GM12878 (cell line): ENCODE data around the gene TMEM72. TPM values are rescaled to one million over a fixed set of nuclear protein-coding genes. Genes with fewer than 3 reads are reported as not detected.

Experiments
- BHLHE40 ChIP-seq, 2 experiments: fragments of 450-650 bp in 1 of 2; IDR thresholded peaks; 2 replicates each; pipeline ENCODE4 v1.6.1; 2011 to 2017; ENCODE audit warnings: low read depth in 2 of 2, borderline replicate concordance in 1 of 2, improper control_type of control experiment in 1 of 2, low read length in 1 of 2, mild to moderate bottlenecking in 1 of 2
- CBFB ChIP-seq: IDR thresholded peaks from 2 replicates; pipeline ENCODE4 v1.6.1; 2016; ENCODE audit warnings: antibody characterized with exemption, low read depth
- CHD1 ChIP-seq: IDR thresholded peaks from 2 replicates; pipeline ENCODE4 v1.6.1; 2012; ENCODE audit warnings: low read depth, low read length, improper control_type of control experiment
- CREB1 ChIP-seq: IDR thresholded peaks from 2 replicates; pipeline ENCODE4 v1.6.1; 2012; ENCODE audit warnings: low read depth, mild to moderate bottlenecking, inconsistent platforms
- EED ChIP-seq: sonication (generic); IDR thresholded peaks from 2 replicates; pipeline ENCODE4 v1.6.1; 2016; ENCODE audit warnings: antibody characterized with exemption, low read depth
- ETV6 ChIP-seq, 2 experiments: fragments of 450-650 bp in 1 of 2; IDR thresholded peaks in 1 of 2; conservative IDR thresholded peaks in 1 of 2; 2 replicates each; pipeline ENCODE4 v1.6.1; 2014; ENCODE audit warnings: antibody characterized with exemption in 1 of 2, borderline replicate concordance in 1 of 2, low read depth in 1 of 2, mild to moderate bottlenecking in 1 of 2, moderate library complexity in 1 of 2
- HDGF ChIP-seq: fragments of 450-650 bp; IDR thresholded peaks from 2 replicates; pipeline ENCODE4 v1.6.1; 2016; ENCODE audit warnings: antibody characterized with exemption
- IRF4 ChIP-seq: IDR thresholded peaks from 2 replicates; pipeline ENCODE4 v1.6.1; 2011; ENCODE audit warnings: low read depth, low read length
- KDM1A ChIP-seq: fragments of 200-600 bp; sonication (generic); IDR thresholded peaks from 2 replicates; pipeline ENCODE4 v1.6.1; 2016; ENCODE audit warnings: borderline replicate concordance
- LARP7 ChIP-seq: fragments of 450-650 bp; IDR thresholded peaks from 2 replicates; pipeline ENCODE4 v1.6.1; 2017; ENCODE audit warnings: mild to moderate bottlenecking
- MTA2 ChIP-seq: fragments of 450-650 bp; IDR thresholded peaks from 2 replicates; pipeline ENCODE4 v1.6.1; 2016; ENCODE audit warnings: low read depth, mild to moderate bottlenecking, moderate library complexity
- MTA3 ChIP-seq: IDR thresholded peaks from 2 replicates; pipeline ENCODE4 v1.6.1; 2012; ENCODE audit warnings: low read length, inconsistent platforms, borderline replicate concordance
- NFIC ChIP-seq: IDR thresholded peaks from 2 replicates; pipeline ENCODE4 v1.6.1; 2012; ENCODE audit warnings: low read depth, mild to moderate bottlenecking, inconsistent platforms, low read length, moderate library complexity
- NFYA ChIP-seq: IDR thresholded peaks from 2 replicates; pipeline ENCODE4 v1.6.1; 2011; ENCODE audit warnings: low read depth, mild to moderate bottlenecking, low read length, improper control_type of control experiment, borderline replicate concordance
- NR2C1 ChIP-seq: fragments of 450-650 bp; IDR thresholded peaks from 2 replicates; pipeline ENCODE4 v1.6.1; 2017; ENCODE audit warnings: antibody characterized with exemption, mild to moderate bottlenecking, moderate library complexity
- RAD21 ChIP-seq: IDR thresholded peaks from 2 replicates; pipeline ENCODE4 v1.6.1; 2011; ENCODE audit warnings: mild to moderate bottlenecking, low read depth, low read length, moderate library complexity; ENCODE audit not compliant: insufficient read depth
- RB1 ChIP-seq: fragments of 450-650 bp; formaldehyde crosslinking; IDR thresholded peaks from 2 replicates; pipeline ENCODE4 v1.6.1; 2017; ENCODE audit warnings: mild to moderate bottlenecking, borderline replicate concordance
- RELA ChIP-seq: fragments of 450-650 bp; IDR thresholded peaks from 2 replicates; pipeline ENCODE4 v1.8.0; 2014; ENCODE audit warnings: borderline replicate concordance; ENCODE audit not compliant: partially characterized antibody
- SMAD5 ChIP-seq: IDR thresholded peaks from 2 replicates; pipeline ENCODE4 v1.6.1; 2016; ENCODE audit warnings: antibody characterized with exemption, low read depth
- SMARCA5 ChIP-seq: fragments of 450-650 bp; IDR thresholded peaks from 2 replicates; pipeline ENCODE4 v1.6.1; 2017; ENCODE audit warnings: mild to moderate bottlenecking
- SMC3 ChIP-seq: IDR thresholded peaks from 2 replicates; pipeline ENCODE4 v1.6.1; 2011; ENCODE audit warnings: low read length, improper control_type of control experiment, borderline replicate concordance
- STAT3 ChIP-seq: IDR thresholded peaks from 2 replicates; pipeline ENCODE4 v1.6.1; 2011; ENCODE audit warnings: low read depth, low read length, improper control_type of control experiment
- TBL1XR1 ChIP-seq: IDR thresholded peaks from 2 replicates; pipeline ENCODE4 v1.6.1; 2012; ENCODE audit warnings: low read depth, low read length, improper control_type of control experiment
- ZNF384 ChIP-seq: IDR thresholded peaks from 2 replicates; pipeline ENCODE4 v1.6.1; 2012; ENCODE audit warnings: low read depth, mild to moderate bottlenecking, low read length, improper control_type of control experiment, borderline replicate concordance
- ZSCAN29 ChIP-seq: fragments of 450-650 bp; IDR thresholded peaks from 2 replicates; pipeline ENCODE4 v1.6.1; 2017; ENCODE audit warnings: mild to moderate bottlenecking, moderate library complexity
- polyA plus RNA-seq, 11 experiments: library from polyadenylated mRNA; depleted of rRNA in 4 of 11; unstranded in 6 of 11; stranded (reverse) in 5 of 11; fragments of >200 nt; fragmentation: Nextera tagmentation in 4 of 11; fragmentation: Illumina TruSeq in 1 of 11; extraction: Ambion mirVana in 4 of 11; extraction: Trizol in 1 of 11; gene quantifications; 1 replicate in 1 of 11; 2 replicates in 10 of 11; pipeline versions ENCODE4 v1.2.1 to v1.2.3, GENCODE V29; 2011 to 2016; ENCODE audit warnings: inconsistent platforms in 2 of 11, missing spikeins in 2 of 11, low read depth in 1 of 11
- total RNA-seq, 4 experiments: library from RNA; depleted of rRNA in 3 of 4; stranded (reverse); fragments of >200 nt in 3 of 4; fragmentation: Illumina TruSeq in 1 of 4; extraction: Trizol in 1 of 4; gene quantifications; 2 replicates each; pipeline versions ENCODE4 v1.2.1 to v1.2.3, GENCODE V29; 2013 to 2021
- TF ChIP-seq, protein P1 (sequence below): IDR thresholded peaks from 2 replicates; pipeline ENCODE4 v1.6.1; 2012; ENCODE audit warnings: low read depth, low read length, improper control_type of control experiment
- TF ChIP-seq, protein P2 (sequence below): fragments of 150-350 bp; IDR thresholded peaks from 2 replicates; pipeline ENCODE4 v1.6.1; 2014; ENCODE audit warnings: mild to moderate bottlenecking, low read depth, low read length
- TF ChIP-seq, protein P3 (sequence below): fragments of 450-650 bp; IDR thresholded peaks from 2 replicates; pipeline ENCODE4 v1.6.1; 2017; ENCODE audit warnings: borderline replicate concordance
- TF ChIP-seq, protein P4 (sequence below): IDR thresholded peaks from 2 replicates; pipeline ENCODE4 v1.6.1; 2011; ENCODE audit warnings: borderline replicate concordance, low read depth, mild to moderate bottlenecking, moderate library complexity, mixed read lengths, low read length; ENCODE audit not compliant: insufficient read depth; ENCODE audit errors: extremely low read length

The TMEM72 gene
- total and polyA plus RNA-seq, 10 of the 15 experiments (the other 5 are each of a cell fraction or from before 2014, with no cell fraction given) = 0.12 TPM; not detected in 9

DNA sequence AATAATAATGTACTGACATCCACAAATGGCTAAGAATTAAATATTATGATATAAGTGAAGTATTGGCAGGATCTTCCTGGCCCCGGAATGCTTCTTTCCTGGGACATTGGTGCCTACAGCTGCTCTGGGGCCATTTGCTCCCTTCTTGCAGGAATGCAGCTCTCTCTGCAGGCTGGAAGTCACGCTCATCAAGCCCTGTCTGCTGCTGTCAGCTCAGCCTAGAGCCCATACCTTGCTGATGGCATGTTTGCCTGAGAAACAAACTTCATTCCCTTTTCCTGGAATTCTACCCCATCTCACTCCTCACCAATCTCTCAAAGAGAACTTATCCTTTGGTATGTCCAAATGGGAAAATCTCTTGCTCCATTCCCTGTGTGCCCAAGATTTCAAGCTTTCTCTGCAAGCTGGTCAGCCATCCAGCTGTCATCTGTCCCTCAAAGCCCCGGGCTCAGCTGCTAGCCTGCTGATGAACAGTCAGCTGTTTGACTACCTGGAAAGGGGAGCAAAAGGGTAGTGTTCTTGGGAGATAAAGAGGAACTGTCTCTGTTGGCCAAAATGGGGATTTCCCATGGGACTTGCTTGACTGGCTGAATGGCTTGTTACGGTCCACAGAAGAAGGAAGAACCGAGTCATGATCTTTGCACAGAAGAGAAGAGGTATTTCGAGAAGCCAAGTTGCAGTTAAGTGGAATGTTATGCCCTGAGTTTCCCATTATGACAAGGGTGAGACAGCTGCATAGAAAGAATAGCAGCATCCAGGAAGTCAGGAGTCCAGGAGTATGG, 36.4 kb downstream of the TMEM72 start (continued):
- no peak for TF ChIP-seq ETV6 (conservative IDR thresholded peaks at IDR 0.05 in 1 of 2, IDR thresholded peaks at IDR 0.05 in 1 of 2; ENCODE audit: borderline replicate concordance in 1 of 2, low read depth in 1 of 2)
- TF ChIP-seq IRF4 = peak; percentile 61; the same call in 1 of the 2 replicates
- TF ChIP-seq, protein P1, sequence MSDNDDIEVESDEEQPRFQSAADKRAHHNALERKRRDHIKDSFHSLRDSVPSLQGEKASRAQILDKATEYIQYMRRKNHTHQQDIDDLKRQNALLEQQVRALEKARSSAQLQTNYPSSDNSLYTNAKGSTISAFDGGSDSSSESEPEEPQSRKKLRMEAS = no peak
- no peak for TF ChIP-seq NFYA
- TF ChIP-seq KDM1A = no peak
- TF ChIP-seq SMC3 = no peak
- TF ChIP-seq SMARCA5 = no peak
- TF ChIP-seq ZNF384 = no peak
- TF ChIP-seq HDGF = no peak
- no peak for TF ChIP-seq BHLHE40 (IDR thresholded peaks at IDR 0.05; ENCODE audit: borderline replicate concordance in 1 of 2, low read depth in 2 of 2, low read length in 1 of 2)
- TF ChIP-seq STAT3 = no peak
- no peak for TF ChIP-seq NR2C1
- TF ChIP-seq RB1 = no peak
- TF ChIP-seq, protein P2, sequence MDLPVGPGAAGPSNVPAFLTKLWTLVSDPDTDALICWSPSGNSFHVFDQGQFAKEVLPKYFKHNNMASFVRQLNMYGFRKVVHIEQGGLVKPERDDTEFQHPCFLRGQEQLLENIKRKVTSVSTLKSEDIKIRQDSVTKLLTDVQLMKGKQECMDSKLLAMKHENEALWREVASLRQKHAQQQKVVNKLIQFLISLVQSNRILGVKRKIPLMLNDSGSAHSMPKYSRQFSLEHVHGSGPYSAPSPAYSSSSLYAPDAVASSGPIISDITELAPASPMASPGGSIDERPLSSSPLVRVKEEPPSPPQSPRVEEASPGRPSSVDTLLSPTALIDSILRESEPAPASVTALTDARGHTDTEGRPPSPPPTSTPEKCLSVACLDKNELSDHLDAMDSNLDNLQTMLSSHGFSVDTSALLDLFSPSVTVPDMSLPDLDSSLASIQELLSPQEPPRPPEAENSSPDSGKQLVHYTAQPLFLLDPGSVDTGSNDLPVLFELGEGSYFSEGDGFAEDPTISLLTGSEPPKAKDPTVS = no peak
- TF ChIP-seq ZSCAN29 = no peak
- no peak for TF ChIP-seq CREB1
- peak; percentile 90 for TF ChIP-seq EED
- no peak for TF ChIP-seq SMAD5
- TF ChIP-seq CBFB = no peak
- no peak for TF ChIP-seq TBL1XR1
- 0 out of 2 replicates have a peak, but pooled peaks have one; percentile 31 for TF ChIP-seq MTA2
- TF ChIP-seq RAD21 = no peak
- TF ChIP-seq MTA3 = 0 out of 2 replicates have a peak, but pooled peaks have one; percentile 41
- TF ChIP-seq CHD1 = no peak
- TF ChIP-seq RELA = no peak
- TF ChIP-seq, protein P3, sequence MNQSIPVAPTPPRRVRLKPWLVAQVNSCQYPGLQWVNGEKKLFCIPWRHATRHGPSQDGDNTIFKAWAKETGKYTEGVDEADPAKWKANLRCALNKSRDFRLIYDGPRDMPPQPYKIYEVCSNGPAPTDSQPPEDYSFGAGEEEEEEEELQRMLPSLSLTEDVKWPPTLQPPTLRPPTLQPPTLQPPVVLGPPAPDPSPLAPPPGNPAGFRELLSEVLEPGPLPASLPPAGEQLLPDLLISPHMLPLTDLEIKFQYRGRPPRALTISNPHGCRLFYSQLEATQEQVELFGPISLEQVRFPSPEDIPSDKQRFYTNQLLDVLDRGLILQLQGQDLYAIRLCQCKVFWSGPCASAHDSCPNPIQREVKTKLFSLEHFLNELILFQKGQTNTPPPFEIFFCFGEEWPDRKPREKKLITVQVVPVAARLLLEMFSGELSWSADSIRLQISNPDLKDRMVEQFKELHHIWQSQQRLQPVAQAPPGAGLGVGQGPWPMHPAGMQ = no peak
- no peak for TF ChIP-seq LARP7
- TF ChIP-seq, protein P4, sequence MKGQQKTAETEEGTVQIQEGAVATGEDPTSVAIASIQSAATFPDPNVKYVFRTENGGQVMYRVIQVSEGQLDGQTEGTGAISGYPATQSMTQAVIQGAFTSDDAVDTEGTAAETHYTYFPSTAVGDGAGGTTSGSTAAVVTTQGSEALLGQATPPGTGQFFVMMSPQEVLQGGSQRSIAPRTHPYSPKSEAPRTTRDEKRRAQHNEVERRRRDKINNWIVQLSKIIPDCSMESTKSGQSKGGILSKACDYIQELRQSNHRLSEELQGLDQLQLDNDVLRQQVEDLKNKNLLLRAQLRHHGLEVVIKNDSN = no peak
- peak; percentile 64; the same call in 1 of the 2 replicates for TF ChIP-seq NFIC
